Left cardiac atrium (tissue), 4 donors: ENCODE data around the gene DDX10. TPM values are rescaled to one million over a fixed set of nuclear protein-coding genes. Genes with fewer than 3 reads are reported as not detected.

Experiments
- ATAC-seq, 2 donors: fragments of 200-7000 bp; cut with Tn5 transposase; one replicate each; pipeline ENCODE4 v1.9.1; 2020; ENCODE audit warnings: mild to moderate bottlenecking in 2 of 2, moderate library complexity in 2 of 2
- DNase-seq: peaks from one replicate; pipeline ENCODE4 v3.0.0-alpha.2; 2020
- intact Hi-C, 2 donors: fragments of 100-400 bp; cut with DNase I; formaldehyde crosslinking; loops; one replicate each; pipeline versions ENCODE4 v1.14.1 to v1.15.1; 2022 to 2023
- total RNA-seq, 2 donors: library from RNA; stranded (reverse); fragmentation: NEBNext Ultra II Directional; extraction: Animal tissue kit (Norgen Biotek cat#: 25700); gene quantifications; one replicate each; pipeline ENCODE4 v1.2.1, GENCODE V29; 2021
- donor health status: DM: no; HTN: yes; CAD: no.
- donor health status: DM: no; HTN: yes; CAD: no; lungs with severe emphysema.
- donor health status: DM: yes; HTN: yes; CAD: no.
- donor health status: Dilated cardiomyopathy.

The DDX10 gene
- total RNA-seq, 2 donors from 2014 or later: 13.5 to 19.8 TPM

DNA sequence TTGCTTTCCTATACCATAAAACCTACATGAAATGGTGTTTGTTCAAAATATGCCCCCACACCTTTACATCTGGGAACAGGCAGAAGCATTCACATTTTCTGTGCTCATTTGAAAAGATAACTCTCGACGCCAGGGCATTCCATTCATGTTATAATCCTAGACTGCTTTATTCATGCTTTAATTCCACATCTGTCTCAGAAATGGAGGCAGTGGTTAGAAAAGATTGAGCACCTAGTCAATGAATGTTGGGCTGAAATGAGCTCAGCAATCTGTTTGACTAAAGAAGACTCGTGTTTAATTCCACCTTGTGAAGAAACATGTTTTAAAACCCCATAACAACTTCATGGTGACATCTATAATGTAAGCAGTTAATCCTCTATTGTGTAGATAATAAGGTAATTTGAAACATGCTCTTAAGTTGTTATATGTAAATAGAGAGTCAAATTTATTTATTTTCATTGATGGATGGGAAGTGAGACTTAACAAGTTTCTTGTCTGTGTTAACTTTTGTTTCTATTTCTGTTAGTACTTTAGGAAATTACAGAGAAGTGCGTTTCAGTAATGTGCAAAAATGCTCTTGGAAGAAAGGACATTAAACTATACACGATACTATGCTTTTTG, 217.5 kb downstream of the DDX10 start:
- ATAC-seq (no peak), DNase-seq (no peak)
- intact Hi-C loops: no loop called here

DNA sequence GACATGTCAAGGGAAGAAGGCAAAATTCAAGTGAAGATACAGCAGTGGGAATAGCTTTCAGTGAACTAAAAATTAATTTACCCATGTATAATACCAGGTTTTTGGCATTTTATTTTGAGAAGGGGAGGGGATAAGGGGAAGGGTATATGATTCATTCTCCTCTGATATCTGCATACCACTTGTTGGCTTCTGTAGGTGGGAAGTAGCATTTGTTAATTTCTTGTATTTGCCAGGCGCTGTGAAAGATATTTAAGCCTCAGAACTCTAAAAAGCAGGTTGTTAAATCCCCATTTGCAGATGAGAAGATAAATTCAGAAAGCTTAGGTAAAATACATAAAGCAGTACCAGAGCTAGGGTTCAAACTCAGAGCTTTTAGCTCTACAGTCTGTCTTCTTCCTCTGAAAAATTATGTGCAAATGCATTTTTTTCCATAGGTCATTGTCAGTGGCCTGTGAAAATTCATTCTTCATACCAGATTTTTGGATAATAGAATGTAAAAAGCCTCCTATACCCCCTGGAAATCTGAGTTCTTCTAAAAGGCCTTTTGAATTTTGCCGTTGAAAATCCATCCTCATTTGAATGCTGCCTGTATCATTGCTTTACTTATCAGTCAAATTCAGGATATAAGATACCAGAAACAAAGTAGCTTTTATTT, 221.3 kb downstream of the DDX10 start:
- intact Hi-C loops: no loop called here
- no peak for ATAC-seq

DNA sequence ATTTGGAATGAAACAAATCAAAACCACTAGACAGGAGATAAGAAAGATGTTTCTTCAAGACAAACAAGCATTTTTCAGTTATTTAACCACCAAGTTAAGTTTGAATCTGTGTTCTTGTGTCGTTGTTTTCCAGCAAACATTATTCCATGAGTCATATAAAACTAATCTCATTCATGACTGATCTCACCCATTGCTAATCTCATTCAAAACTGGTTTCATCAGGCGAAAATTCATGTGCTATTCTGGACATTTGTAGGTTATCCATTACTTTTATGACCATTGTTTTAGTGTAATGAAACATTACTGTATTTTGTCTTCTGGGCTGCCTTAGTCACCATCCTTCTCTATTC, 221.8 kb downstream of the DDX10 start:
- intact Hi-C loops: no loop called here
- DNase-seq: no peak
- ATAC-seq: peak in 1 of 2 donors; percentile 75

More for the DNA sequence above, 221.3 kb downstream of the DDX10 start:
- DNase-seq: no peak

DNA sequence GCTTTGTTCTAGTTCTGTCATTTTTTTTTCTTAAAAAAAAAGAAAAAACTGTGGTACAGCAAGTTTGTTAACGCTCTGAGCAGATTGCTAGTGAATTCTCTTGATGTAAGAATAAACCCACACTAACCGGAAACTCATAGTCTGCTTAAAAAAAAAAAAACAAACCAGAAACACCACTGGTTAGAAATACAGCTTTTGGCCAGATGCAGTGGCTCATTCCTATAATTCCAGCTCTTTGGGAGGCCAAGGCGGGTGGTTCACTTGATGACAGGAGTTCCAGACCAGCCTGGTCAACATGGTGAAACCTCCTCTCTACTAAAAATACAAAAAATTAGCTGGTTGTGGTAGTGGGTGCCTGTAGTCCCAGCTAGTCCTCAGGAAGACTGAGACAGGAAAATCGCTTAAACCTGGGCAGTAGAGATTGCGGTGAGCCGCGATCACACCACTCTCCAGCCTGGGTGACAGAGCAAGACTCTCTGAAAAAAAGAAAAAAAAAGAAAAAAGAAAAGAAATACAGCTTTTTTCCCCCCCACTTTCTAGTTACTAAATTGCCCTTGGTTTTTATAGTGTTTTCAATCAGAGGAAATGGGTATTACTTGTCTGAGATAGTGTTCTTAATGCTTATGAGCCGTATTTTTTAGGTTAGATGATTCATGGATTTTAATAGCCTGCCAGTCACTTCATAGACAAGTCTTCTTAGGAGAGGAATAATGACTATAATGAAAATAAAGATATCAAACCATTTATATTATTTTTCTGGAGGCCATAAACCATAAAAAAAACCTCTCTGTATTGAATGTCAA, 222.8 kb downstream of the DDX10 start:
- intact Hi-C loops: no loop called here
- DNase-seq (no peak), ATAC-seq (peak in 1 of 2 donors; percentile 41)

DNA sequence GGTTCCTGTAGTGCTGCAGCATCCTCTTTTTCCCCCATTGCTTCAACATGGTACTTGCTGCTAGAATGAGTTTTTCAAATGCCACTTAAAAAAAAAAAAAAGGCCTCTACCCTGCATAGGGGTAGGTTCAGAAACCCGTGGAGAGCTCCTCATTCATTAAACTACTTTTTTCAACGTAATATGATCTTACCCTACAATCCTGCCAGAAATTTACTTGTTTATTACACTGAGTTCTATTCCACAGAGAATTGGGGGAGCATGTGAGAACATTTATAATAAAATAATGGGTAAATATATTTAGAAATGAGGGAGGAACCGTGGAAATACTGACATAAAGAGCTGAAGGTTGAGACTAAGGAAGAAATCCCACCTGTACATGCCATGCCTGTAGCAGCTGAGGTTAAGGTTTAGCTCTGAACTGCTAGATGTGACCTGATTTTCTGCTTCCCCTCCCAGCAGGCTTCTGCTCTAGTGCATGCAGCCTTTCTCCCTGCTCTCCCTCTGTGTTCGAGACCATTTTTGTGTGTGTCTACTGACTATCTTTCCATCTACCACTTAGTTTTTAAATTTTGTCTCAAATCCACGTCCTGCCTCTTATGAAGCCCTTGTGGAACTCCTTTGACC, 225.7 kb downstream of the DDX10 start:
- DNase-seq (no peak), ATAC-seq (no peak)
- intact Hi-C loops: no loop called here

DNA sequence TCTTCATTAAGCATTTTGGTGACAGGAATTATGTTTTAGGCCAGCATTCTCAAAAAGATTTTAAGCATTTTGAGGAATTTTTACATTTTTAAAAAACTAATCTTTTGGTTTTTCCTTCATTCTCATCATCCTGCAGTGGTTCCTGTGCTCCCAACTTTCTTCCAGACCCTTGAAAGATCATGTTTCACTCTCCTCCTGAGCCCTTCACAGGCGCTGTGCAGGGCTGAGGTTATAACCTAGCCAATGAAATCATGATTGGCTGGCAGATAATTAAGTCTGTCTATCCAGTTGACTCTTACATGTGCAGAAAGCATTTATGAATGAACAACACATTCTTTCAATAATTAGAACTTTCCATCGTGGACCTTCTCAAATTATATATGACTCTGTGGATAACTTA, 226.3 kb downstream of the DDX10 start:
- ATAC-seq (no peak), DNase-seq (no peak)
- intact Hi-C loops: no loop called here

DNA sequence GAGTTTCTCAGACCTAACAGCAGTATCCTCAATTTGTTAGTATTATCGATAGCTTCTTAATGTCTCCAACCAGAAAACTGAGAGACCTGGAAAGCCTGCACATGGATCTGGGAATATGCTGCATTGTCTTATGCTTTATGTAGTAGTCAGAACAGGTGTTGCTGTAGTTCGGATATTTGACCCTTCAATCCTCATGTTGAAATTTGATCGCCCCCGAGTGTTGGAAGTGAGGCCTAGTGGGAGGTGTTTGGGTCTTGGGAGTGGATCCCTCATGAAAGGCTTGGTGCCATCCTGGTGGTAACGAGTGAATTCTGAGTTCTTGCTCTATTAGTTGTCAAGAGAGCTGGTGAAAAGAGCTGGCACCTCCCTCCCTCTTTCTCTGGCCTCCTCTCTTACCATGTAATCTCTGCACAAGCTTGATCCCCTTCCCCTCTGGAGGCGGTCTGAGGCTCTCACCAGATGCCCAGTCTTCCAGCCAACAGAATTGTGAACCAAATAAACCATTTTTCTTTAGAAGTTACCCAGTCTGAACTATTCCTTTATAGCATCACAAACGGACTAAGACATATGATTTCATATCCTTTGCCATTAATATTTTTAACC, 227.1 kb downstream of the DDX10 start:
- no peak for ATAC-seq
- no peak for DNase-seq
- intact Hi-C loops: no loop called here

DNA sequence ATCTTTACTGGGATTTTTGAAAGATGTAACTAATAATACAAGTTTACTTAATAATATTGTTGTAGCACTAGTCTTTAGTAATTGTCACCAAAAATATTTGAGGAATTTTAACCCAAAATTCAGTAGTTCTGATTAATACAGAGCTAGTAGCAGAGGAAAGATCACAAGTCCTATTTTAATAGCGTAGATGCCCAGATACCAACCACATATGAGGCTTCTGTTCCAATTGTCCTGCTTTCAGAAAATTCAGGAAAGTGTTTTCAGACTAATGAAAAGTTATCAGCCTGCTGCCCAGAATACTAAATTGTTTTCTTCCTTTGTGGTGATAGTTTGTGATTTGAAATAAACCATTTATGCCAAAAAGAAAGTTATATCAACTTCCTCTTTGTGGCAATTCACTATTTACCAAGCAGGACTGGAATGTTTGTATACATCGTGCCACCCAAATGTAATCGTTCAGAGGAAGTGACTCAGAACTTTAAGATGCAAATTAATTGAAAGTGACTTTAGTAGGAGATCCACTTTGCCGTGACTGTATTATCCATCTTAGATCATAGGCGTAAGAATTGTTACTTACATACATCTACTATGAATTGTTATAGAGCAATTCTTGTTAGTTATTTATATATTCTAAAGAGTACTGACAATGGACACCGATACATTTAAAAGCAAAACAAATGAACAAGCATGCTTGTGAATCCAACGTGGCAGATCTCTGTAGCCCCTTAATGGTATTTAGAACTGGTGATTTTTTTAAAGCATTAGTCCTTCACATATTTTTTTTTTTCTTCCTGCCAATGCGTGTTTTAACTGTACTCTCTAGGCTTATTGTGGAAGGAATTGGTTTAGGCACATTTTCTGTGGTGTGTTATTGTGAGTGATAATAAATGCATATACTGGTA, 231.0 kb downstream of the DDX10 start:
- intact Hi-C loops: no loop called here
- DNase-seq (no peak), ATAC-seq (no peak)

DNA sequence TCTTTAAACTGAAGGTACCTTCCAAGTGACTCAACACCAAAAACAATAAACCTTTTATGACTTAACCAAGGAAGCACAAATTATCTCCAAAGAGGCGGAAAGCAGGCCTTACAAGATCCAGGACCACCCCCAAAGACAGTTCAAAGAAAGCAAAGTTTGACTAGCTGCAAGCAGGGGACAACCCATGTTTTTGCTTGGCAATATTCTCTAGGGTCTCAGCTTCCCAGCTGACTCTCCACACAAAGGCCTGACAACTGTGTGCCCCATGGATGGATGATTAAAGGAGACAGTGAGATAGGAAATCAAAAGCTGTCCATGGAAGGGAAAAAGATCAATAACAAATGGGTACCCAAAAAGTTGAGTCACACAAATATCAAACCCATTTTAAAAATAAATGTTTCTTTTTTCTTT, 232.2 kb downstream of the DDX10 start:
- no peak for ATAC-seq
- no peak for DNase-seq
- intact Hi-C loops: no loop called here

DNA sequence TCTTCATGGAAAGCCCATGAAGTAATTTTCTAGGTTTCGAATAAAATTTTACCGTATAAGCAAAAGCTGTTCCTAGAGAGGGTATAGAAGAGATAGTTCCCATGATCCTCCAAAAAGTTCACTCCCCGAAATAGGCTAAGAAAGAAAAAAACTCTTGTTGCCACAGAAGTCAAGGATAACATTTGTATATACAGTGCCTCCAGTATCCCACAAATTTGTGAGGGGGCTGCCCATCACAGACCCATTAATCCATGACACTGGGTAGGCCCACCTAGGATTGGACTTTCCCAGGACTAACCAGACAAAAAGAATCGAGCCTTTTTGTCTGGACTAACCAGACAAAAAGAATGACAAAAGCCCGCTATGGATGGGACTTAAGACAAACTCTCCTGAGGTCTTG, 233.0 kb downstream of the DDX10 start:
- DNase-seq: no peak
- intact Hi-C loops: no loop called here
- no peak for ATAC-seq

DNA sequence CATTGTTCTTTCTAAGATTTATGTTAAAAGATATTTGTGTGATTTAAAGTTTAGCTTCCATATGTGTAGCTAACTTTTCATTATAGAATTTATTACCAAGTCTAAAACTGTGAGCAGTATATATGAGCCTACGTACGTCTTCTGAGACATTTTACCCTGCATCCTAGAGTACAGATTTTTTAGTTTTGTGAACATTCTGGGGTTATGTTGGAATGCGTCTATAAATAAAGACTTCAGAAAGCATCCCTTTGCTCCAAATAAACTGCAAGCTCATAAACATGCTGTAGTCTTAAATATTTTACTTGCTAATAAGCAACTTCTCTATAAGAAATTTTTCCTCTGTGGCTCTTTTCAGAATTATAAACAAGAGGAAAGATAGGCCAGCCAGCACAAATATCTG, 236.5 kb downstream of the DDX10 start:
- no peak for DNase-seq
- intact Hi-C loops: no loop called here
- ATAC-seq: no peak

DNA sequence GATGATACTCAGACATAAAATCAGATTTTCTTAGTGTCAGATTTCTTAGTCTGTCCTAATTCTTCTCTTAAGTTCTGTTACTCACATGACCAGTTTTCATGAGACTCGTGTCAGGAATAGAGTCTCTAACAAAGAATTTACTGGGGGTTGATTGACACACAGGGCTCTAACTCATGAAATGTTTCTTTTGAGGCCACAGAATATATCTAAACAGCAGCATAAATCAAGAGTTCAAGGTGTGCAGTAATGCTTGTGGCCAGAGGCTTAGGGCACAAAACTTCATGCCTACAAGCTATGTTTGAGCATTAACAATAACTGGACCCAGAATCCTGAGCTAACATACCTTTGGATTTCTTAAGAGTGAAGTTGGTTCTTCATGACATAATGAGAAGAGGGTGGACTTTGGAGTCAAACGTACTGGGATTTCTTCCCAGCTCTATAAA, 237.2 kb downstream of the DDX10 start:
- ATAC-seq: no peak
- DNase-seq: no peak
- intact Hi-C loops: no loop called here

DNA sequence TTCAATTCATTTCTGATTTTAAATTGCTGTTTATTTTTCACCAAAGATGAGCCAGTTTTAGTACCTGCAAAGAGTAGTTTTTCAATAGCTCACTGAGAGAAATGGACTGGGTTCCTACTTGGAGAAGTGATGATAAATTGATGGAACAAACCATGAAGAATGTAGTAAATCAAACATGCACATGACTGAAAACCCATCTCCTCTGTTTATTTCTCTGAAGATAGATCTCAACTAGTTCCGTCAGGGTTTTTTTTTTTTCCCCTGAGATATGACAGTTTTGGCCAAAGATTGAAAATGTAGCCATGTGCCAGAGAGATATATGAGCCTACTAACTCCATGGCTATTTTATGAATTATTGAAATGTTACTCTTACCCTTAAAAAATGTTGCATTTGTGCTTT, 239.6 kb downstream of the DDX10 start:
- ATAC-seq (no peak), DNase-seq (no peak)
- intact Hi-C loops: no loop called here

DNA sequence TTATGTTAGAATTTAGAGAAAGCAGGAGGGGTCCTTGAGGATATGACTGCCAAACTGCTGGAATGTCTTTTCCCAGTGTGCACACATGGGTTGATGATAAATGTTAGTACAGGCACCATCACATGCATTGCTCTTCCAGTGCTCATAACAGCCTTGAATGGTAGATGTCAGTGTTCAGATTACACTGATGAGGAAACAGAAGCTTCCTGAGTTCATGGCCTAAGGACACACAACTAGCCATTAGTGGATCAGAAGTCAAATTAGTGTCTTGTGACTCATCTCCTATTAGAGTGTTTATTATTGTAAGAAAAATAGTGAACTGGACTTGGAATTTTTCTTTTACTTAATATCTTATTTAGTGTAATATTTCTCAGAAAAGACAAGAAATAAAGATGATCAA, 241.5 kb downstream of the DDX10 start:
- intact Hi-C loops: no loop called here
- peak in 1 of 2 donors; percentile 43 for ATAC-seq

DNA sequence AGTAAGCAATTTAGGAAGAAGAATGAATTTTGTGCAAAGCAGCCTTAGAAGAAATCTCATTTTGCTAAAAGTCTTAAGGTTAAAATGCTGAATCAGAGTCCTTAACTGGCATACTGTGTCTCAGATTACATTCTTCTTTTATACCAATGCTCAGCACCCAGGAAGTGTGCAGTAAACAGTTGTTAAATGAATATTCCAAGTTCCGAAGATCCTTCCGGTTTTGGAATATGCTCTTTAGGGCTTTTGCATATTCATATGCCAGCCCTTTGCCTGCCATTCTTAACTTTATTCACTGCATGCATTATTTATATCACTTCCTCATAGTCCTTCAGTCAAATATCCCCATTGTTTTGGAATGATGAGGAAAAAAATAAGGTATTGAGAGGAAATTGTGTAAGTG, 242.0 kb downstream of the DDX10 start:
- DNase-seq: no peak
- intact Hi-C loops: no loop called here
- no peak for ATAC-seq

More for the DNA sequence above, 241.5 kb downstream of the DDX10 start:
- DNase-seq: no peak

DNA sequence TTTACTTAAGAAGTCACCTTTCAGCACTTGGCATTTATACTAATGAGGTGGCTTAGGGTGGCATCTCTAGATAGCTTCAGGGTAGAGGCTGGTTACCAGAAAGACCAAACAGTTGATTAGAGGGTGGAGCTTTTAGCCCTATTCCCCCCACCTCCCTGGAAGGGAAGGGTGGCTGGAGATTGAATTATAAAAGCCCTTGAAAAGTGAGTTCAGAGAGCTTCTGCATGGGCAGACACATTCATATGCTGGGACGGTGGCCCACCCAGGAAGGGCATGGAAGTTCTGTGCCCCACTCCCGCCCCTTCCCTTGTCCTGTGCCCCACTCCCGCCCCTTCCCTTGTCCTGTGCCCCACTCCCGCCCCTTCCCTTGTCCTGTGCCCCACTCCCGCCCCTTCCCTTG, 244.2 kb downstream of the DDX10 start:
- DNase-seq: no peak
- intact Hi-C loops: no loop called here
- ATAC-seq: no peak

DNA sequence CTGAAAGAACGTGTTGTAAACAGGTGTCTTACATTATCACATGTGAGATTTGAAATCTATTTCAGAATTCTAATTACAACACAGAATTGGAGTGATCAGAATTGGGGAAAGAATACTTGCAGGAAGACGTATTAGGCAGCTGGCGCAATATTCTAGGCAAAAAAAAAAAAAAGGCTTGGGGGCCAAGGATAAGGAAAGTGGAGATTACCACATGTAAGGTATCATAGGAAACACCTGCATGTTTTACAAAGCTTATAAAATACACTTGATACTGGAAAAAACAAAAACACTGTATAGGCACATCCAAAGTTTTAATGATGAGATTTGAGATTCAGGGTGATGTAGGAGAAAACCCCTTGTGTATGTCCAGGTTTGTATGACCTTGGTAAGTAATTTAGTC, 245.1 kb downstream of the DDX10 start:
- DNase-seq: no peak
- intact Hi-C loops: no loop called here
- no peak for ATAC-seq

DNA sequence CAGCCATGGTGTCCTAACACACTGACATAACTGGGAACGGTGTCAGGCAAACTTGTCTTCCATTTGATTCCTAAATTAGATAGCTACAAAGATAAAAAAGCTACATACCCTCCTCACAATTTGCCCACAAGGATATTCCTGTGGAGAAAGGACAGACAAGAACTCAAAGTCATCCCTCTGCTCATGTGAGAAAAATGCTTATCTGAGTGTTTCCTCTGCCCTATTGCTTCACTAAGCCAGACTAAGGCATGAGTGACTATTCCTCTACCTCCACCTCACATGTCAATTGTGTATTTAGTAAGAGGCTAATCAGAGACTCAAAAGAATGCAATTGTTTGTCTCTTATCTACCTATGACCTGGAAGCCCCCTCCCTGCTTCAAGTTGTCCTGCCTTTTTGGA, 247.7 kb downstream of the DDX10 start:
- intact Hi-C loops: no loop called here
- ATAC-seq (no peak), DNase-seq (no peak)

DNA sequence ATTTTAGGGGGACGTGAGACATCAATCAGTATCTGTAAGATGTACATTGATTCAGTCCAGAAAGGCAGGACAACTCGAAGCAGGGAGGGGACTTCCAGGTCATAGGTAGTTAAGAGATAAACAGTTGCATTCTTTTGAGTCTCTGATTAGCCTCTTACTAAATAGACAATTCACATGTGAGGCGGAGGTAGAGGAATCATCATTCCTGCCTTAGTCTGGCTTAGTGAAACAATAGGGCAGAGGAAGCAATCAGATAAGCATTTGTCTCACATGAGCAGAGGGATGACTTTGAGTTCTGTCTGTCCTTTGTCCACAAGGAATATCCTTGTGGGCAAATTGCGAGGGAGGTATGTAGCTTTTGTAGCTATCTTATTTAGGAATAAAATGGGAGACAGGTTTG, 248.3 kb downstream of the DDX10 start:
- no peak for DNase-seq
- intact Hi-C loops: no loop called here
- no peak for ATAC-seq
